HepG2 (cell line): ENCODE data around the gene ETFB. TPM values are rescaled to one million over a fixed set of nuclear protein-coding genes. Genes with fewer than 3 reads are reported as not detected.

Experiments
- ARID2 ChIP-seq: sonication (generic); formaldehyde crosslinking; IDR thresholded peaks from 2 replicates; pipeline ENCODE4 v1.8.1; 2022; ENCODE audit warnings: mild to moderate bottlenecking, missing genetic modification reagents, borderline replicate concordance
- ATF7 ChIP-seq, 2 experiments: fragments of 450-650 bp in 1 of 2; sonication (generic) in 1 of 2; formaldehyde crosslinking in 1 of 2; IDR thresholded peaks; 2 replicates each; pipeline versions ENCODE4 v1.4.0 to v1.6.1; 2016 to 2020; ENCODE audit warnings: antibody characterized with exemption in 1 of 2, mild to moderate bottlenecking in 1 of 2, missing genetic modification reagents in 1 of 2
- ATF7-NPFF ChIP-seq: sonication (generic); formaldehyde crosslinking; IDR thresholded peaks from 2 replicates; pipeline ENCODE4 v1.8.1; 2023; ENCODE audit warnings: mild to moderate bottlenecking, low read depth, missing genetic modification reagents, moderate library complexity
- ELF4 ChIP-seq: sonication (generic); formaldehyde crosslinking; IDR thresholded peaks from 2 replicates; pipeline ENCODE4 v1.5.0; 2020; ENCODE audit warnings: missing genetic modification reagents, mild to moderate bottlenecking, moderate library complexity, borderline replicate concordance
- ETV5 ChIP-seq: IDR thresholded peaks from 2 replicates; pipeline ENCODE4 v1.6.1; 2018; ENCODE audit warnings: missing biosample characterization, missing genetic modification reagents, inconsistent platforms, borderline replicate concordance
- FIP1L1 ChIP-seq: fragments of 200-400 bp; formaldehyde crosslinking; IDR thresholded peaks from 2 replicates; pipeline ENCODE4 v1.6.1; 2018; ENCODE audit warnings: low read depth, mild to moderate bottlenecking, low read length, moderate library complexity, borderline replicate concordance; ENCODE audit not compliant: insufficient read depth
- MED1 ChIP-seq: sonication (generic); formaldehyde crosslinking; IDR thresholded peaks from 2 replicates; pipeline ENCODE4 v1.4.0; 2020; ENCODE audit warnings: missing genetic modification reagents
- RBM39 ChIP-seq: fragments of 200-400 bp; formaldehyde crosslinking; IDR thresholded peaks from one replicate; pipeline ENCODE4 v1.6.1; 2018; ENCODE audit warnings: antibody characterized with exemption, mild to moderate bottlenecking, low read depth, low read length; ENCODE audit not compliant: poor library complexity, severe bottlenecking
- REL ChIP-seq: sonication (generic); formaldehyde crosslinking; conservative IDR thresholded peaks from 2 replicates; pipeline ENCODE4 v1.8.0; 2022; ENCODE audit warnings: mild to moderate bottlenecking, missing genetic modification reagents, moderate library complexity
- XRCC5 ChIP-seq: fragments of 200-400 bp; formaldehyde crosslinking; optimal IDR thresholded peaks from 2 replicates; pipeline ENCODE3; 2017; ENCODE audit warnings: mild to moderate bottlenecking, low read length
- ZIK1 ChIP-seq: sonication (generic); formaldehyde crosslinking; IDR thresholded peaks from 2 replicates; pipeline ENCODE4 v1.5.0; 2020; ENCODE audit warnings: mild to moderate bottlenecking, low read depth, missing genetic modification reagents, borderline replicate concordance
- ZNF33B ChIP-seq: sonication (generic); formaldehyde crosslinking; IDR thresholded peaks from 2 replicates; pipeline ENCODE4 v1.5.1; 2020; ENCODE audit warnings: mild to moderate bottlenecking, missing genetic modification reagents
- ZNF619 ChIP-seq: sonication (generic); formaldehyde crosslinking; IDR thresholded peaks from 2 replicates; pipeline ENCODE4 v1.4.0; 2020; ENCODE audit warnings: mild to moderate bottlenecking, missing genetic modification reagents
- ZNF788 ChIP-seq: sonication (generic); formaldehyde crosslinking; IDR thresholded peaks from 2 replicates; pipeline ENCODE4 v1.5.0; 2020; ENCODE audit warnings: mild to moderate bottlenecking, missing genetic modification reagents, borderline replicate concordance
- polyA plus RNA-seq, 8 experiments: library from polyadenylated mRNA; depleted of rRNA in 3 of 8; stranded (reverse) in 7 of 8; unstranded in 1 of 8; fragments of >200 nt; fragmentation: Illumina TruSeq in 4 of 8; extraction: Trizol in 4 of 8; gene quantifications; 2 replicates each; pipeline versions ENCODE4 v1.2.1 to v1.2.3, GENCODE V29; 2011 to 2016; ENCODE audit warnings: low read depth in 4 of 8, missing spikeins in 1 of 8, mixed read lengths in 1 of 8; ENCODE audit not compliant: insufficient read depth in 1 of 8
- total RNA-seq, 5 experiments: library from RNA; depleted of rRNA; stranded (reverse); fragments of >200 nt; fragmentation: Illumina TruSeq; extraction: Trizol; gene quantifications; 2 replicates each; pipeline ENCODE4 v1.2.3, GENCODE V29; 2016; ENCODE audit warnings: low read depth in 1 of 5
- TF ChIP-seq, protein P1 (sequence below): sonication (generic); formaldehyde crosslinking; IDR thresholded peaks from 2 replicates; pipeline ENCODE4 v1.9.0; 2022; ENCODE audit warnings: missing genetic modification reagents, mild to moderate bottlenecking, borderline replicate concordance
- TF ChIP-seq, protein P2 (sequence below): sonication (generic); formaldehyde crosslinking; IDR thresholded peaks from 2 replicates; pipeline ENCODE4 v1.8.0; 2022; ENCODE audit warnings: mild to moderate bottlenecking, missing genetic modification reagents, moderate library complexity
- TF ChIP-seq, protein P3 (sequence below): sonication (generic); formaldehyde crosslinking; IDR thresholded peaks from 2 replicates; pipeline ENCODE4 v1.4.0; 2020; ENCODE audit warnings: mild to moderate bottlenecking, missing genetic modification reagents
- TF ChIP-seq, protein P4 (sequence below): IDR thresholded peaks from 2 replicates; pipeline ENCODE4 v1.6.1; 2016; ENCODE audit warnings: low read depth

ETFB gene
- total and polyA plus RNA-seq, 2 of the 13 experiments (the other 11 are each of a cell fraction or from before 2014, with no cell fraction given): 678 to 1,314 TPM

DNA sequence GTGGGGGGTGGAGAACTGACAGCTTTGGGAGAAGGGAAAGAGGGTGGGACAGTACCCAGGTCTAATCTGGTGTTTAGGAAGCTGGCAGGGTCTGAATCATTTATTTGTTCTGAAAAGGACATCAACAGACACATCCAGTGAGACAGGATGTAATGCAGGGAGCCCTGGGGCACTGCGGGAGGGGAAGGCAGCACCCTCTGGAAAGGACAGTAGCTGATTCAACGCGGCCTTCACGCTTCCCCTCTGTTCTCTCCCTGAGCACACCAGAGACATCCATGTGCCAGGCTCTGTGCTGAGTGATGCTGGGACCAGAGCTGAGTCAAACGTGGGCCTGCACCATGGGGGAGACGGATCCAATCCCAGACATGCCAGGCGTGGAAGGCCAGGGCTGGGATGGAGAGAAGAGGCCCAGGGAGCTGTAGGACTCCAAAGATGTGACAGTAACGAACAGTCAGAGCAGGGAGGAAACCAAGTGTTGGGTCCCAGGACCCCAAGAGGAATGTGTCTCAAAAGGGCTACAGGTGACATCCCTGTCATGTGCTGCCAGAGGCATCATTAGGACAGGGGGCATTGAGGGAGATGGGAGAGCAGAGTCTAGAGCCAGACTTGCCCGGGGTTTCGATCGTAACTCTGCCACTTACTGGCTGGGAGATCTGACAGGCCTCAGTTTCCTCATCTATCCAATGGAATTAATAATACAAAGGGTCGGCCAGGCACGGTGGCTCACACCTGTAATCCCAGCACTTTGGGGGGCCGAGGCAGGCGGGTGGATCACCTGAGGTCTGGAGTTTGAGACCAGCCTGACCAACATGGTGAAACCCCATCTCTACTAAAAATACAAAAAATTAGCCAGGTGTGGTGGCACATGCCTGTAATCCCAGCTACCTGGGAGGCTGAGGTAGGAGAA lies 1.7 kb downstream of the ETFB start (continued):
- TF ChIP-seq, protein P1, sequence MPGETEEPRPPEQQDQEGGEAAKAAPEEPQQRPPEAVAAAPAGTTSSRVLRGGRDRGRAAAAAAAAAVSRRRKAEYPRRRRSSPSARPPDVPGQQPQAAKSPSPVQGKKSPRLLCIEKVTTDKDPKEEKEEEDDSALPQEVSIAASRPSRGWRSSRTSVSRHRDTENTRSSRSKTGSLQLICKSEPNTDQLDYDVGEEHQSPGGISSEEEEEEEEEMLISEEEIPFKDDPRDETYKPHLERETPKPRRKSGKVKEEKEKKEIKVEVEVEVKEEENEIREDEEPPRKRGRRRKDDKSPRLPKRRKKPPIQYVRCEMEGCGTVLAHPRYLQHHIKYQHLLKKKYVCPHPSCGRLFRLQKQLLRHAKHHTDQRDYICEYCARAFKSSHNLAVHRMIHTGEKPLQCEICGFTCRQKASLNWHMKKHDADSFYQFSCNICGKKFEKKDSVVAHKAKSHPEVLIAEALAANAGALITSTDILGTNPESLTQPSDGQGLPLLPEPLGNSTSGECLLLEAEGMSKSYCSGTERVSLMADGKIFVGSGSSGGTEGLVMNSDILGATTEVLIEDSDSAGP (CRISPR knock-in tag): no peak
- peak; percentile 60; the same call in 1 of the 2 replicates for TF ChIP-seq ZNF33B (CRISPR knock-in tag)
- TF ChIP-seq, protein P2, sequence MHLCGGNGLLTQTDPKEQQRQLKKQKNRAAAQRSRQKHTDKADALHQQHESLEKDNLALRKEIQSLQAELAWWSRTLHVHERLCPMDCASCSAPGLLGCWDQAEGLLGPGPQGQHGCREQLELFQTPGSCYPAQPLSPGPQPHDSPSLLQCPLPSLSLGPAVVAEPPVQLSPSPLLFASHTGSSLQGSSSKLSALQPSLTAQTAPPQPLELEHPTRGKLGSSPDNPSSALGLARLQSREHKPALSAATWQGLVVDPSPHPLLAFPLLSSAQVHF (CRISPR knock-in tag): no peak
- TF ChIP-seq, protein P3, sequence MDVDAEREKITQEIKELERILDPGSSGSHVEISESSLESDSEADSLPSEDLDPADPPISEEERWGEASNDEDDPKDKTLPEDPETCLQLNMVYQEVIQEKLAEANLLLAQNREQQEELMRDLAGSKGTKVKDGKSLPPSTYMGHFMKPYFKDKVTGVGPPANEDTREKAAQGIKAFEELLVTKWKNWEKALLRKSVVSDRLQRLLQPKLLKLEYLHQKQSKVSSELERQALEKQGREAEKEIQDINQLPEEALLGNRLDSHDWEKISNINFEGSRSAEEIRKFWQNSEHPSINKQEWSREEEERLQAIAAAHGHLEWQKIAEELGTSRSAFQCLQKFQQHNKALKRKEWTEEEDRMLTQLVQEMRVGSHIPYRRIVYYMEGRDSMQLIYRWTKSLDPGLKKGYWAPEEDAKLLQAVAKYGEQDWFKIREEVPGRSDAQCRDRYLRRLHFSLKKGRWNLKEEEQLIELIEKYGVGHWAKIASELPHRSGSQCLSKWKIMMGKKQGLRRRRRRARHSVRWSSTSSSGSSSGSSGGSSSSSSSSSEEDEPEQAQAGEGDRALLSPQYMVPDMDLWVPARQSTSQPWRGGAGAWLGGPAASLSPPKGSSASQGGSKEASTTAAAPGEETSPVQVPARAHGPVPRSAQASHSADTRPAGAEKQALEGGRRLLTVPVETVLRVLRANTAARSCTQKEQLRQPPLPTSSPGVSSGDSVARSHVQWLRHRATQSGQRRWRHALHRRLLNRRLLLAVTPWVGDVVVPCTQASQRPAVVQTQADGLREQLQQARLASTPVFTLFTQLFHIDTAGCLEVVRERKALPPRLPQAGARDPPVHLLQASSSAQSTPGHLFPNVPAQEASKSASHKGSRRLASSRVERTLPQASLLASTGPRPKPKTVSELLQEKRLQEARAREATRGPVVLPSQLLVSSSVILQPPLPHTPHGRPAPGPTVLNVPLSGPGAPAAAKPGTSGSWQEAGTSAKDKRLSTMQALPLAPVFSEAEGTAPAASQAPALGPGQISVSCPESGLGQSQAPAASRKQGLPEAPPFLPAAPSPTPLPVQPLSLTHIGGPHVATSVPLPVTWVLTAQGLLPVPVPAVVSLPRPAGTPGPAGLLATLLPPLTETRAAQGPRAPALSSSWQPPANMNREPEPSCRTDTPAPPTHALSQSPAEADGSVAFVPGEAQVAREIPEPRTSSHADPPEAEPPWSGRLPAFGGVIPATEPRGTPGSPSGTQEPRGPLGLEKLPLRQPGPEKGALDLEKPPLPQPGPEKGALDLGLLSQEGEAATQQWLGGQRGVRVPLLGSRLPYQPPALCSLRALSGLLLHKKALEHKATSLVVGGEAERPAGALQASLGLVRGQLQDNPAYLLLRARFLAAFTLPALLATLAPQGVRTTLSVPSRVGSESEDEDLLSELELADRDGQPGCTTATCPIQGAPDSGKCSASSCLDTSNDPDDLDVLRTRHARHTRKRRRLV (CRISPR knock-in tag): no peak
- 0 out of 2 replicates have a peak, but pooled peaks have one; percentile 66 for TF ChIP-seq ZIK1 (CRISPR knock-in tag)
- TF ChIP-seq ATF7 (IDR thresholded peaks at IDR 0.05): no peak
- no peak for TF ChIP-seq ATF7 (CRISPR knock-in tag; IDR thresholded peaks at IDR 0.05)
- peak; percentile 57 for TF ChIP-seq MED1
- TF ChIP-seq, protein P4, sequence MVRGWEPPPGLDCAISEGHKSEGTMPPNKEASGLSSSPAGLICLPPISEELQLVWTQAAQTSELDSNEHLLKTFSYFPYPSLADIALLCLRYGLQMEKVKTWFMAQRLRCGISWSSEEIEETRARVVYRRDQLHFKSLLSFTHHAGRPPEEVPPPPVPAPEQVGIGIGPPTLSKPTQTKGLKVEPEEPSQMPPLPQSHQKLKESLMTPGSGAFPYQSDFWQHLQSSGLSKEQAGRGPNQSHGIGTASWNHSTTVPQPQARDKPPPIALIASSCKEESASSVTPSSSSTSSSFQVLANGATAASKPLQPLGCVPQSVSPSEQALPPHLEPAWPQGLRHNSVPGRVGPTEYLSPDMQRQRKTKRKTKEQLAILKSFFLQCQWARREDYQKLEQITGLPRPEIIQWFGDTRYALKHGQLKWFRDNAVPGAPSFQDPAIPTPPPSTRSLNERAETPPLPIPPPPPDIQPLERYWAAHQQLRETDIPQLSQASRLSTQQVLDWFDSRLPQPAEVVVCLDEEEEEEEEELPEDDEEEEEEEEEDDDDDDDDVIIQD (CRISPR knock-in tag): peak; percentile 60; the same call in 1 of the 2 replicates
- TF ChIP-seq ATF7-NPFF (CRISPR knock-in tag): 0 out of 2 replicates have a peak, but pooled peaks have one; percentile 44
- TF ChIP-seq ETV5: peak; percentile 77; the same call in 1 of the 2 replicates
- TF ChIP-seq ZNF619: 0 out of 2 replicates have a peak, but pooled peaks have one; percentile 20
- no peak for TF ChIP-seq XRCC5
- TF ChIP-seq ARID2: 0 out of 2 replicates have a peak, but pooled peaks have one; percentile 10
- TF ChIP-seq FIP1L1: no peak
- TF ChIP-seq RBM39: peak; percentile 39
- TF ChIP-seq ZNF788 (CRISPR knock-in tag): 0 out of 2 replicates have a peak, but pooled peaks have one; percentile 23
- TF ChIP-seq ELF4: no peak
- TF ChIP-seq REL (CRISPR knock-in tag): 0 out of 2 replicates have a peak, but pooled peaks have one; percentile 13
